ENCODE results near the gene C1QTNF1. TPM values are rescaled to one million over a fixed set of nuclear protein-coding genes. Genes with fewer than 3 reads are reported as not detected.
"Not testable (repeated sequence)": the region's sequence is repeated elsewhere in the genome, so short reads cannot be mapped to it uniquely, and the experiment has no call there.

The C1QTNF1 gene
- total RNA-seq, 1 experiment from 2014 or later, result 4.0 TPM

GRCh38 chr17:79021929-79022328 is 2.0 kb upstream of the C1QTNF1 start:
- H3K4me1 ChIP-seq (ENCODE audit: control insufficient read depth in 1 of 2, insufficient read depth in 2 of 2, low read length in 2 of 2), result peaks cover 23 to 44% of the 10 kb centered on the region in 2 experiments
- H3K36me3 ChIP-seq (ENCODE audit: control insufficient read depth in 1 of 2, insufficient read depth in 2 of 2, low read length in 2 of 2); H2AFZ ChIP-seq (ENCODE audit: low read depth, low read length, poor library complexity, severe bottlenecking); BruUV-seq (replicated peaks); POLR2A ChIA-PET; H3K9me2 ChIP-seq (ENCODE audit: insufficient read depth); H3K4me3 ChIP-seq (replicated peaks in 1 of 2; ENCODE audit: low read depth in 1 of 2, low read length in 2 of 2); intact Hi-C loops (cut with micrococcal nuclease); H3K27me3 ChIP-seq (ENCODE audit: insufficient read depth, low read length); H3K79me2 ChIP-seq (ENCODE audit: insufficient read depth, low read length); H3K4me2 ChIP-seq (ENCODE audit: low read length); DNase-seq (ENCODE audit: low read depth, low spot score); H3K27ac ChIP-seq (ENCODE audit: low read depth, low read length); H4K20me1 ChIP-seq (ENCODE audit: insufficient read depth); ATAC-seq; RAD21 ChIA-PET (ENCODE audit: low non-redundant PET in 1 of 2, low total read pairs in 2 of 2, uncharacterized antibody in 2 of 2, unreplicated experiment in 2 of 2); H3K9me3 ChIP-seq (ENCODE audit: control insufficient read depth in 1 of 2, insufficient read depth in 1 of 2, low read depth in 1 of 2, low read length in 2 of 2); H3K9ac ChIP-seq (ENCODE audit: low read length): not testable (repeated sequence)
- CTCF ChIA-PET, result interaction anchor here (0.5 to 3.8 kb wide), 5 partner anchors 12 to 370 kb away, joined by 3 to 23 read pairs (median 4); partner anchors contain the start of gene CANT1

GRCh38 chr17:79022507-79022991 is 1.4 kb upstream of the C1QTNF1 start:
- H2AFZ ChIP-seq (ENCODE audit: low read depth, low read length, poor library complexity, severe bottlenecking), result no peak overlapping the region
- H3K36me3 ChIP-seq (ENCODE audit: control insufficient read depth in 1 of 2, insufficient read depth in 2 of 2, low read length in 2 of 2), result no peaks in the 10 kb centered on the region
- ChIA-PET RAD21 (ENCODE audit: low non-redundant PET in 1 of 2, low total read pairs in 2 of 2, uncharacterized antibody in 2 of 2, unreplicated experiment in 2 of 2) (no interaction called here), POLR2A (no interaction called here), CTCF (interaction anchor here (0.9 to 3.8 kb wide), 4 partner anchors 13 to 369 kb away, joined by 3 to 23 read pairs (median 10); partner anchors contain the start of gene CANT1)
- no peak for ATAC-seq
- no peak for DNase-seq (ENCODE audit: low read depth, low spot score)
- intact Hi-C loops (cut with micrococcal nuclease), result no loop called here
- no peaks in the 10 kb centered on the region for H3K9me2 ChIP-seq (ENCODE audit: insufficient read depth)
- no TSS peak for BruUV-seq (replicated peaks)
- no peaks in the 10 kb centered on the region for H3K27me3 ChIP-seq (ENCODE audit: insufficient read depth, low read length)
- no peak overlapping the region for H3K4me3 ChIP-seq (replicated peaks in 1 of 2; ENCODE audit: low read depth in 1 of 2, low read length in 2 of 2)
- no peaks in the 10 kb centered on the region for H3K79me2 ChIP-seq (ENCODE audit: insufficient read depth, low read length)
- no peaks in the 10 kb centered on the region for H3K9me3 ChIP-seq (ENCODE audit: control insufficient read depth in 1 of 2, insufficient read depth in 1 of 2, low read depth in 1 of 2, low read length in 2 of 2)
- no peak overlapping the region for H3K4me2 ChIP-seq (ENCODE audit: low read length)
- H4K20me1 ChIP-seq (ENCODE audit: insufficient read depth), result no peaks in the 10 kb centered on the region
- H3K9ac ChIP-seq (ENCODE audit: low read length), result no peak overlapping the region
- no peak for TF ChIP-seq TCF7L2 (IDR thresholded peaks at IDR 0.05; ENCODE audit: borderline replicate concordance, extremely low read depth, insufficient read depth, insufficient read length)
- TF ChIP-seq SIN3A (IDR thresholded peaks at IDR 0.05; ENCODE audit: low read depth), result no peak
- TF ChIP-seq SP1 (IDR thresholded peaks at IDR 0.05; ENCODE audit: low read depth), result no peak
- TF ChIP-seq POLR2AphosphoS5 (IDR thresholded peaks at IDR 0.05; ENCODE audit: low read depth, low read length), result no peak
- TF ChIP-seq REST (IDR thresholded peaks at IDR 0.05; ENCODE audit: low read depth), result no peak
- no peak for TF ChIP-seq MAX (IDR thresholded peaks at IDR 0.05)
- TF ChIP-seq EGR1 (IDR thresholded peaks at IDR 0.05; ENCODE audit: low read depth), result no peak
- TF ChIP-seq ZNF274 (IDR thresholded peaks at IDR 0.05; ENCODE audit: low read depth, low read length), result no peak
- TF ChIP-seq ZBTB33 (IDR thresholded peaks at IDR 0.05; ENCODE audit: extremely low read depth, insufficient replicate concordance, low read length), result no peak
- H3K27ac ChIP-seq (ENCODE audit: low read depth, low read length), result no peak overlapping the region
- peaks cover 29 to 44% of the 10 kb centered on the region in 2 experiments for H3K4me1 ChIP-seq (ENCODE audit: control insufficient read depth in 1 of 2, insufficient read depth in 2 of 2, low read length in 2 of 2)

All from HCT116 (cell line).